Breast epithelium (tissue), 3 donors: Measurements from ENCODE around the gene PAPOLG.

Source experiments
- POLR2A ChIP-seq: fragments of 450-650 bp; IDR thresholded peaks from one replicate; pipeline ENCODE4 v1.6.1; 2016; ENCODE audit warnings: antibody characterized with exemption, mild to moderate bottlenecking, moderate library complexity
- TF ChIP-seq, protein P1 (sequence below), 3 donors: fragments of 450-650 bp; IDR thresholded peaks; one replicate each; pipeline ENCODE4 v1.5.1; 2016 to 2017; ENCODE audit warnings: antibody characterized with exemption in 3 of 3, mild to moderate bottlenecking in 3 of 3, moderate library complexity in 3 of 3

DNA sequence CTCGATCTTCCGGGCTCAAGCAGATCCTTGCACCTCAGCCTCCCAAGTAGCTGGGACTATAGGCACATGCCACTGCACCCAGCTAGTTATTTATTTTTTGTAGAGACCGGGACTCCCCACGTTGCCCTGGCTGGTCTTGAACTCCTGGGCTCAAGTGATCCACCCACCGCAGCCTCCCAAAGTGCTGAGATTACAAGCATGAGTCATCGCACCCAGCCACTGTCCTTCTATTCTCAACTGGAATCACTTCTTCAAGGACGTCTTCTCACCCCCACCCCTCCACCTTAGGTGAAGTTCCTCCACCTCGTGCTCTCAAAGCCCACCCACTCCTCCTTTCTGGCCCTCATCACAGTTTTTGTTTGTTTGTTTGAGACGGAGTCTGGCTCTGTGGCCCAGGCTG, 71.3 kb downstream of the PAPOLG start:
- TF ChIP-seq, protein P1, sequence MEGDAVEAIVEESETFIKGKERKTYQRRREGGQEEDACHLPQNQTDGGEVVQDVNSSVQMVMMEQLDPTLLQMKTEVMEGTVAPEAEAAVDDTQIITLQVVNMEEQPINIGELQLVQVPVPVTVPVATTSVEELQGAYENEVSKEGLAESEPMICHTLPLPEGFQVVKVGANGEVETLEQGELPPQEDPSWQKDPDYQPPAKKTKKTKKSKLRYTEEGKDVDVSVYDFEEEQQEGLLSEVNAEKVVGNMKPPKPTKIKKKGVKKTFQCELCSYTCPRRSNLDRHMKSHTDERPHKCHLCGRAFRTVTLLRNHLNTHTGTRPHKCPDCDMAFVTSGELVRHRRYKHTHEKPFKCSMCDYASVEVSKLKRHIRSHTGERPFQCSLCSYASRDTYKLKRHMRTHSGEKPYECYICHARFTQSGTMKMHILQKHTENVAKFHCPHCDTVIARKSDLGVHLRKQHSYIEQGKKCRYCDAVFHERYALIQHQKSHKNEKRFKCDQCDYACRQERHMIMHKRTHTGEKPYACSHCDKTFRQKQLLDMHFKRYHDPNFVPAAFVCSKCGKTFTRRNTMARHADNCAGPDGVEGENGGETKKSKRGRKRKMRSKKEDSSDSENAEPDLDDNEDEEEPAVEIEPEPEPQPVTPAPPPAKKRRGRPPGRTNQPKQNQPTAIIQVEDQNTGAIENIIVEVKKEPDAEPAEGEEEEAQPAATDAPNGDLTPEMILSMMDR (IDR thresholded peaks at IDR 0.05): no peak
- TF ChIP-seq POLR2A: no peak
